NCI-H82 (cell line): ENCODE measurements around the gene CNTNAP3.
"Not testable (repeated sequence)": the region's sequence is repeated elsewhere in the genome, so short reads cannot be mapped to it uniquely, and the experiment has no call there.

Experiments used
- DNase-seq: peaks from one replicate; lab custom pipeline; 2025; lab: John Stamatoyannopoulos, UW

The CNTNAP3 gene

DNA sequence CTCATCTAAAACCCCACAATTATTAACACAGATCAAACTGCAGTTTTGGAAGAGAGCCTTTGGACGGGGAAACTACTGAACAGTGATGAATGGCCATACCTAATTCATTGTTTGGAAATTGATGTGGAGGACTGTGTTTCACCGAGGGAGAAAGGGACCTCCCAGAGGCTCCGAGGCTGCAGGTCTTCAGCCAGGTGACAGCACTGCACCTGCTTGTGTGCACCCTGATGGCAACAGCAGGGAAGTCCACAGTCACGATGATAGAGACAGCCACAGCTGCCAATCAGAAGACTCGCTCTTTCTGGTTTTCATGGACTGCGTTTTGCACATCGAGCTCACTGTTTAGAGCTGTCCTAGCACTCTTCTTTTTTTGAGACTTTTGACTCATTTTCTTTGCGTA lies 214.4 kb downstream of the CNTNAP3 start:
- DNase-seq = not testable (repeated sequence)

DNA sequence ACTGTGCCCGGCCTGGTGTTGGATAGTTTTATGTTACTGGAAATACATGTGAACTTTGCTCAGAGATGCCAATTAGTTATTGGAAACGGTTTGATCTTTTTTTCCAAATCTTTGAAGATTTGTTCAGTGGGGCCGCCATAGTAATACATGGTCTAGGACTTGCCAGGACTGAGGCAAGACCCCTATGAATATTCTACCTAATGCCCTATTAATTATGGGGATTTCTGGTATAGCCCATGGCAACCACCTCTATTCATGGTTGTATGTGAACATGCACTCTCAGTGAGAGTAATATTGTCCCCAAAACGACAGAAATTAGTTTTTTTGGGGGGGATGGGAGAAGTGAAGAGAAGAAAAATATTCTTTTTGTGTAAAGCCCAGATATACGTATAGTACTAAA lies 220.3 kb downstream of the CNTNAP3 start:
- DNase-seq = not testable (repeated sequence)

DNA sequence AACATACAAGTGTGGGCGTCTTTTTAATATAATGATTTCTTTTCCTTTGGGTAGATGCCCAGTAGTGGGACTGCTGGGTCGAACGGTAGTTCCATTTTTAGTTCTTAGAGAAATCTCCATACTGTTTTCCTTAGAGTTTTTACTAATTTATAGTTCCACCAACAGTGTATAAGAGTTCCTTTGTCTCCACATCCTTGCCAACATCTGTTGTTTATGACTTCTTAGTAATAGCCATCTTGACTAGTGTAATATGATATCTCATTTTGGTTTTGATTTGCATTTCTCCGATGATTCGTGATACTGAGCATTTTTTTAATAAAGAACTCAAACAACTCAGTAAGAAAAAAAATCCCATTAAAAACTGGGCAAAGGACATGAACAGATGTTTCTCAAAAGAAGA lies 225.0 kb downstream of the CNTNAP3 start:
- DNase-seq = not testable (repeated sequence)

DNA sequence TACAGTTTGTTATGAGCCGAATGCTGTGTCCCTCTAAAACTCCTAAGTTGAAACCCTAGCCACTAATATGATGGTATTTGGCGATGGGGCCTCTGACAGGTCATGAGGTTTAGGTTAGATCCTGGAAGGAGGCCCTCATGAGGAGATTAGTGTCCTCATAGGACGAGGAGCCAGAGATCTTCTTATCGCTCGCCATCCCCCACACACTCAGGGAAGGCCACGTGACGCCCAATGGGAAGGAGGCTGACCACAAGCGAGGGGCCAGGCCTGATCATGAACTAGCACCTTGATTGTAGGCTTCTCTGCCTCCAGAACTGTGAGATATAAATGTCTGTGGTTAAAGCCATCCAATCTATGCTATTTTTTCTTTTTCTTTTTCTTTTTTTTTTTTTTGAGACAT lies 233.5 kb downstream of the CNTNAP3 start:
- not testable (repeated sequence) for DNase-seq

DNA sequence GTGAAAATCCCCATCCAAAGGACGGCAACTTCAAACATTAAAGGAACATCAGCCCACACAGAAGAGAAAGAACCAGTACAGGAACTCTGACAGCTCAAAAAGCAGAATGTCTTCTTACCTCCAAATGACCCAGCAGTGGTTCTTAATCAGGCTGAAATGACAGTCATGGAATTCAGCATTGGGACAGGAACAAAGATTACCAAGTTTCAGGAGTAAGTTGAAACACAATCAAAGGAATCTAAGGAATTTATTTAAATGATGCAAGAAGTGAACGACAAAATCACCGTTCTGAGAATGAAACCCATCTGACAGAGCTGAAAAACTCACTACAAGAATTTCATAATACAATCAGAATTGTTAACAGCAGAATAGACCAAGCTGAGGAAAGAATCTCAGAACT lies 241.1 kb downstream of the CNTNAP3 start:
- not testable (repeated sequence) for DNase-seq

DNA sequence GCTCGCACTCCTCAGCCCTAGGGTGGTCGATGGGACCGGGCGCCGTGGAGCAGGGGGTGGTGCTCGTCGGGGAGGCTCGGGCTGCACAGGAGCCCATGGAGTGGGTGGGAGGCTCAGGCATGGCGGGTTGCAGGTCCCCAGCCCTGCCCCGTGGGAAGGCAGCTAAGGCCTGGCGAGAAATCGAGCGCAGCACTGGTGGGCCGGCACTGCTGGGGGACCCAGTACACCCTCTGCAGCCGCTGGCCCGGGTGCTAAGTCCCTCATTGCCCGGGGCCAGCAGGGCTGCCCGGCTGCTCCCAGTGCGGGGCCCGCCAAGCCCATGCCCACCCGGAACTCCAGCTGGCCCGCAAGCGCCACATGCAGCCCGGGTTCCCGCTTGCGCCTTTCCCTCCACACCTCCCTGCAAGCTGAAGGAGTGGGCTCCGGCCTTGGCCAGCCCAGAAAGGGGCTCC lies 245.6 kb downstream of the CNTNAP3 start:
- not testable (repeated sequence) for DNase-seq

DNA sequence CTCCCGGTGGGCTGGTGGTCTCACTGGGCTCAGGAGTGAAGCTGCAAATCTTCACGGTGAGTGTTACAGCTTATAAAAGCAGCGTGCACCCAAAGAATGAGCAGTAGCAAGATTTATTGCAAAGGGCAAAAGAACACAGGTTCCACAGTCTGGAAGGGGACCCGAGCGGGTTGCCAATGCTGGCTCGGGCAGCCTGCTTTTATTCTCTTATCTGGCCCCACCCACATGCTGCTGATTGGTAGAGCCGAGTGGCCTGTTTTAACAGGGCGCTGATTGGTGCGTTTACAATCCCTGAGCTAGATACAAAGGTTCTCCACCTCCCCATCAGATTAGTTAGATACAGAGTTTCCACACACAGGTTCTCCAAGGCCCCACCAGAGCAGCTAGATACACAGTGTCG lies 246.2 kb downstream of the CNTNAP3 start:
- not testable (repeated sequence) for DNase-seq

DNA sequence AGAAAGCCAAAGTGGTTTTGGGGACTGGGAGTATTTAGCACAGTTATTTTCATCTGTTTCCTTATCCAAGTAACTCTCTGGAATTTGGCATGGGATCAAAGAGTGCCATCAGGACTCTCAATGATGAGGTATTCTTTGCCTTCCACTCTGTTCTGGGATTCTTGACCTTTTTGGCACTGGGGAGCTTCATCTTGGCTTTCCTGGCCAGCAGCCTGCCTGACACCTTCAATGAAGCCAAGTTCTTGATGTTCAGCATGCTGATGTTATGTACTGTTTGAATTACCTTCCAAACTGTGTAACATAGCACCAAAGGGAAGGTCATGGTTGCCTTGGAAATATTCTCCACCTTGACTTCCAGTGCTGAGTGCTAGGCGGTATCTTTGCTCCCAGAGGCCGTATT lies 248.8 kb downstream of the CNTNAP3 start:
- DNase-seq = not testable (repeated sequence)

DNA sequence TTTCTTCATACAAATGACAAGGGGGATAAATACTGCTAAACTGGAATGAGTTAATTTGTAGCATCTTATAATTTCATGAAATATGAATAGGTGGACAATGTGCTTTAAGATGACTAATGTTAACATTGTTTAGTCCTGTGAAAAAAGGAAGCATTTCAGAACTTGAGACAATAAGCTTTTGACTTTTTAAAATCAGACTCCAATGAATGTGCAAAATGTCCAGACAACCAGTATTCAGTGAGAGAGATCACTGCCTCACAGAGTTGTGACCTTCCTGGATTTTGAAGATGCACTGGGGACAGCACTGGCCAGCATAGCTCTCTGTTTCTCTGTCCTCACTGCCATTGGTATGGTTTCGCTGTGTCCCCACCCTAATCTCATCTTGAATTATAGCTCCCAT lies 249.7 kb downstream of the CNTNAP3 start:
- DNase-seq = not testable (repeated sequence)

DNA sequence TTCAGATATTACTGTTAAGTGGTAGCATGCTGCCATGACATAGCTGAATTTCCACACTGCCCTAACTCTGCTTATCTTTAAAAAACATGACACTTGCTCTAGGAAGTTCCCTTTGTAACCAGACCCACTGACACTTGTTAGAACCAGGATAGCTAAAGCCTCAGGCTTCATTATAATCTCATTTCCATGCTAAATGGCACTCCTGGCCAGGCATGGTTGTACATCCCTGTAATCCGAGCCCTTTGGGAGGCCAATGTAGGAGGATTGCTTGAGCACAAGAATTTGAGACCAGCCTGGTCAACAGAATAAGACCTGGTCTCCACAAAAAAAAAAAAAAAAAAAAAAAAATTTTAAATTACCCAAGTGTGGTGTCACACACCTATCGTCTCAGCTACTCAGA lies 254.1 kb downstream of the CNTNAP3 start:
- not testable (repeated sequence) for DNase-seq

DNA sequence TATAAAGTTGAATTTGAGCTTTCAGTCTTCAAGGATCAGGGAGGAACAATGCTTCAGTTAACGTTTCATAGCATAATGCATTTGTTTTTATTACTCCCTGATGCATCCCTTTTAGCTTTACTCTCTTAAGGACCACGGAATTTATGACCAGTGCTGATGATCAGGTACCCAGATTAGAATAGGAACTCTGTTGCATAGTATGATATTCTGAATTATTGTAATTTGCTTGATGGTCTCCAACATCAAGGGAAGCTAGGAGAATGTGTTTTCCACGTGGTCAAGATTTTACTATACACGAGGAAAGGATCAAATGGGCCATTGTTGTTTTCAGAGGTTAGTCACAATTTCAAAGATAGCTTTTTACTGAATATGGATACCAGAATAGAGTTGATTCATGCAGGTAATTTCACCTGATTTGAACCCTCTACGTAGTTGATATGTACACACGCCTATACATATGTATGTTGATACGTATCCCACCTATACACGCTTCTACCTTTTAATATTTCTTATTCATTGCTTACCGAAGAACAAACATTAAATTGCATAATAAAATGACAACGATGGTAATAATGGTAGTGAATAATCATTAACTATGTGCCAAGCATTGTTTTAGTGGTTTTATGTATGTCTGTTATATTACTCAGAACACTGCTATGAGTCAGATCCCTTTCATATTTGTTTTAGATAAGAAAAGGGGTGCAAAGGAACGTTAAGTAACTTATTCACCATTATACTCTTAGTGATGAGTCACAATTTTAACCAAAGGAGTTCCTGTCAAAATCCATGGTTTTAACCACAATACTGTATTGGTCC lies 257.6 kb downstream of the CNTNAP3 start:
- DNase-seq = not testable (repeated sequence)

DNA sequence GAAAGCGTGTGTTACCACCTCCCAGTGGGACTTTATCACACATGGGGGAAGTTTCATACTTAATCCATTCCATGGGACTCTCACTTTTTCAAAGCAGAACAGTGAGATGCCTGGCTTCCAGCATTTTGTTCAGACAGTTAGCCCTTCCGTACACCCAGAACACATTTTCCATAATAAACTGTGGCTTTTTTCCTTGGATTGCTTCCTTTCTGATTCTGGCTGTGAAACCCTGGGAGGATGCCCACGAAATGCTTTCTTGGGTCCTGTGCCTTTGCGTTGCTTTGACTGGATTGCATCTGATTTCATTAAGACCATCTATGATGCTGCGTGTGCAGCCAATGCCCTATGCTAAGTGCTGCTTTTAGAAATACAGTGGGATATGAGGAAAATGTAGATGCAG lies 259.1 kb downstream of the CNTNAP3 start:
- not testable (repeated sequence) for DNase-seq

DNA sequence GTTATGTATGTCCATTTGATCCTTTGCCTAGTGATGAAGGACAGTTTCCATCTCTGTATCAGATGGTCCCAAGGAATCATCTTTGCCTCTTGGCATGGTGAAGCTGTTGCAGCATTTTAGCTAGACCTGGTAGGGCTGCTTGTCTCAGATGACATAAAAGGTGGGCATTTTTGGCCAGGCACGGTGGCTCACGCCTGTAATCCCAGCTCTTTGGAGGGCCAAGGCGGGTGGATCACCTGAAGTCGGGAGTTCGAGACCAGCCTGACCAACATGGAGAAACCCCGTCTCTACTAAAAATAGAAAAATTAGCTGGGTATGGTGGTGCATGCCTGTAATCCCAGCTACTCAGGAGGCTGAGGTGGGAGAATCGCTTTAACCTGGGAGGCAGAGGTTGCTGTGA lies 259.8 kb downstream of the CNTNAP3 start:
- DNase-seq = not testable (repeated sequence)

DNA sequence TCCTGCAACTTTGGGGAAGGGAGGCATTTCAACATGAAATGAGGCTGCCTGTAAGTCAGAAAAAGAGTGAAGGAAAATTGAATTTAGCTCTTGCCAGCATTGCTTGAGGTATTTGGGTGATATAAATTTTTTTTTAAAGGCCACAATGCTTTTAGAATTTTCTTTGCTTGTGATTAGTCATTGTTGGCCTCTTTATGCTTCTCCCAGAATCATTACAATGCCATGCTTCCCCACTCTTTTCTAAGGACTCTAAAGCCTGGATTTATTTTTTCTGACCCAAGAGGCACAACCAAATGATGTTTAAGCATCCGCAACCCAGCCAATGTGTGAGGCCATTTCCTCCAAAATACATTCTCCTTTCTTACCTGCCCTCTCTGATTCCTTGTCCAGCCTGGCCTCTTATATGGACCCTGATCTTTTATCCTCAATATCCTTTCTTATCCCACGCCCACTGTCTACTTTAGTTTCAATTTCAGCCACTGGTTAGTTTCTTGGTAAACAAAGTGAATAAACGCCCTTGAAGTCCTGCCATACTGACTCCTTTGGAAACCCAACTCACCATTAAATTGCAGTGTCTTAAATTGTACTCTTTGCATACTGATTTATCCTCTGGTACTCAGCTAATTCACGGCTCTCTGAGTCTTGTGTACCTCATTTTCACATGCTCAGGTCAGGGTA lies 261.9 kb downstream of the CNTNAP3 start:
- not testable (repeated sequence) for DNase-seq
